SU-DHL-6 (cell line): ENCODE measurements around the gene MORC2.

Experiments used
- H2AFZ ChIP-seq: fragments of 200-600 bp; sonication (generic); 2 replicates; pipeline ENCODE4 v1.6.1; 2014; ENCODE audit warnings: low read depth, mild to moderate bottlenecking, moderate library complexity, mixed read lengths, antibody characterized with exemption, low read length; ENCODE audit not compliant: severe bottlenecking
- H3F3A ChIP-seq: fragments of 200-600 bp; shearing (Covaris generic); 2 replicates; pipeline ENCODE4 v1.6.0; 2016; ENCODE audit warnings: antibody characterized with exemption, mild to moderate bottlenecking; ENCODE audit not compliant: insufficient read depth
- H3K27ac ChIP-seq: fragments of 200-600 bp; sonication (generic); 2 replicates; pipeline ENCODE4 v1.5.1; 2016; ENCODE audit warnings: low read depth, mild to moderate bottlenecking, low read length, moderate library complexity, mixed read lengths
- H3K27me3 ChIP-seq: fragments of 200-600 bp; sonication (generic), shearing (Covaris generic); 2 replicates; pipeline ENCODE4 v1.6.0; 2014; ENCODE audit warnings: mild to moderate bottlenecking, low read length
- H3K36me3 ChIP-seq: fragments of 200-600 bp; sonication (generic); 2 replicates; pipeline ENCODE4 v1.6.1; 2014; ENCODE audit warnings: mild to moderate bottlenecking, low read length, mixed read lengths
- H3K4me2 ChIP-seq: fragments of 300-600, 200-600 bp; shearing (Covaris generic), sonication (generic); 2 replicates; pipeline ENCODE4 v1.6.0; 2014; ENCODE audit warnings: low read length, low read depth, mild to moderate bottlenecking; ENCODE audit not compliant: poor library complexity, severe bottlenecking
- H3K4me3 ChIP-seq: fragments of 200-600 bp; sonication (generic); 2 replicates; pipeline ENCODE4 v1.5.1; 2014; ENCODE audit warnings: antibody characterized with exemption, low read length, mild to moderate bottlenecking, mixed read lengths; ENCODE audit not compliant: insufficient read depth, poor library complexity, severe bottlenecking
- H3K79me2 ChIP-seq: fragments of 200-600 bp; sonication (generic); 2 replicates; pipeline ENCODE4 v1.6.1; 2014; ENCODE audit warnings: mild to moderate bottlenecking, low read length, moderate library complexity; ENCODE audit not compliant: insufficient read depth
- H3K9ac ChIP-seq: fragments of 200-600 bp; sonication (generic); 2 replicates; pipeline ENCODE4 v1.7.0; 2014; ENCODE audit warnings: mild to moderate bottlenecking, low read length
- H3K9me2 ChIP-seq: fragments of 200-600 bp; sonication (generic); replicated peaks from 2 replicates; pipeline ENCODE4 v1.6.1; 2014; ENCODE audit warnings: low read length; ENCODE audit not compliant: insufficient read depth
- H3K9me3 ChIP-seq: fragments of 200-600 bp; sonication (generic); 2 replicates; pipeline ENCODE4 v1.6.1; 2014; ENCODE audit warnings: low read length, mixed read lengths; ENCODE audit not compliant: insufficient read depth
- H4K20me1 ChIP-seq: fragments of 200-600 bp; sonication (generic); 2 replicates; pipeline ENCODE4 v1.6.1; 2014; ENCODE audit warnings: low read depth, mild to moderate bottlenecking, antibody characterized with exemption, low read length, moderate library complexity, mixed read lengths
- EZH2phosphoT487 ChIP-seq: fragments of 200-600 bp; sonication (generic), shearing (Covaris generic); conservative IDR thresholded peaks from 2 replicates; pipeline ENCODE4 v1.6.1; 2018; ENCODE audit warnings: mild to moderate bottlenecking, antibody characterized with exemption, low read length, moderate library complexity, mixed read lengths
- TF ChIP-seq, protein P1 (sequence below): fragments of 200-600 bp; sonication (generic); IDR thresholded peaks from one replicate; pipeline ENCODE4 v1.5.1; 2017; ENCODE audit warnings: antibody characterized with exemption, mild to moderate bottlenecking, low read length, moderate library complexity; ENCODE audit not compliant: insufficient read depth, poor library complexity, severe bottlenecking

MORC2 gene

DNA sequence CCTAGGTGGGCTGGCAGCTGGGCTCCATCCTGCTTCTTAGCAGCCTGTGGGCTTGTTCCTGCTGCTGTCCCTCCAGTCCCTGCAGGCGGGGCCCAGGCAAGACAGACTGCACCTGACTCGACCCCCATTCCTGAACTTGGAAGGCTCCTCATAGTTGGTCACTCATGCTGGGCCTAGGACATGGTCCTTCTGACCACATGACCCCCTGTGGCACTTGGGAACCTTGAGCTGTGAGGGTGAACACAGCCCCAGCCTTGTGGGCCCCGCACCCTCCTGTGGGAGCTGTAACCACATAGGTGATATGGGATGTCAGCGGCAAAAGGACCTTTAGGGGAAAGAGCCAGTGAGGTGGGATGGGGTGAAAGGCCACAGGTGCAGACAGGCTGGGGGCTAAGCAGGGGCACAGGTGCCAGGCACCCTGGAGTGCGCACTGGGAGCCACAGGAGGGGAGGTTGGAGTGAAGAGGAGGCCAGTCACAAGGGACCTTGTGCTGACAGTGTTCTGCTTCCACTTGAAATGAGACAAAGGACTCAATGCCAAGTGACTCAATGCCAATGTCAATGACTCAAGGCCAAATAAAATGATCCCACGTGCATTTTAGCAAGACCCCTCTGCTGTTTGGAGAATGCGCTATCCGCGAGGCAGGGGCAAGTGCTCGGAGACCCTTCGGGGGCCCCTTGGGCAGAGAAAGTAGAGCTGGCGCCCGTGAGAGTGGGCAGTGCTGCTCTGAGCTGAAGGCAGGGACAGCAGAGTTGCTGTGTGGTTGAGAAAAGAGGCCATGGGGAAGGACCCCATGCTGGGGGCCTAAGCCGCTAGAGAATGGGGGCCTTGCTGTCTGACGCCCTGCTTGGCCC lies 90.7 kb downstream of the MORC2 start:
- no peaks in the 10 kb centered on the region for H4K20me1 ChIP-seq
- no peak overlapping the region for H3K4me2 ChIP-seq
- H3K27me3 ChIP-seq = no peaks in the 10 kb centered on the region
- no peaks in the 10 kb centered on the region for H3K9me2 ChIP-seq
- H2AFZ ChIP-seq = no peak overlapping the region
- TF ChIP-seq, protein P1, sequence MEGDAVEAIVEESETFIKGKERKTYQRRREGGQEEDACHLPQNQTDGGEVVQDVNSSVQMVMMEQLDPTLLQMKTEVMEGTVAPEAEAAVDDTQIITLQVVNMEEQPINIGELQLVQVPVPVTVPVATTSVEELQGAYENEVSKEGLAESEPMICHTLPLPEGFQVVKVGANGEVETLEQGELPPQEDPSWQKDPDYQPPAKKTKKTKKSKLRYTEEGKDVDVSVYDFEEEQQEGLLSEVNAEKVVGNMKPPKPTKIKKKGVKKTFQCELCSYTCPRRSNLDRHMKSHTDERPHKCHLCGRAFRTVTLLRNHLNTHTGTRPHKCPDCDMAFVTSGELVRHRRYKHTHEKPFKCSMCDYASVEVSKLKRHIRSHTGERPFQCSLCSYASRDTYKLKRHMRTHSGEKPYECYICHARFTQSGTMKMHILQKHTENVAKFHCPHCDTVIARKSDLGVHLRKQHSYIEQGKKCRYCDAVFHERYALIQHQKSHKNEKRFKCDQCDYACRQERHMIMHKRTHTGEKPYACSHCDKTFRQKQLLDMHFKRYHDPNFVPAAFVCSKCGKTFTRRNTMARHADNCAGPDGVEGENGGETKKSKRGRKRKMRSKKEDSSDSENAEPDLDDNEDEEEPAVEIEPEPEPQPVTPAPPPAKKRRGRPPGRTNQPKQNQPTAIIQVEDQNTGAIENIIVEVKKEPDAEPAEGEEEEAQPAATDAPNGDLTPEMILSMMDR = no peak
- no peak for TF ChIP-seq EZH2phosphoT487
- no peaks in the 10 kb centered on the region for H3F3A ChIP-seq
- no peaks in the 10 kb centered on the region for H3K36me3 ChIP-seq
- H3K79me2 ChIP-seq = no peaks in the 10 kb centered on the region
- H3K9me3 ChIP-seq = no peaks in the 10 kb centered on the region
- no peak overlapping the region for H3K9ac ChIP-seq
- no peak overlapping the region for H3K27ac ChIP-seq
- H3K4me3 ChIP-seq = no peak overlapping the region

DNA sequence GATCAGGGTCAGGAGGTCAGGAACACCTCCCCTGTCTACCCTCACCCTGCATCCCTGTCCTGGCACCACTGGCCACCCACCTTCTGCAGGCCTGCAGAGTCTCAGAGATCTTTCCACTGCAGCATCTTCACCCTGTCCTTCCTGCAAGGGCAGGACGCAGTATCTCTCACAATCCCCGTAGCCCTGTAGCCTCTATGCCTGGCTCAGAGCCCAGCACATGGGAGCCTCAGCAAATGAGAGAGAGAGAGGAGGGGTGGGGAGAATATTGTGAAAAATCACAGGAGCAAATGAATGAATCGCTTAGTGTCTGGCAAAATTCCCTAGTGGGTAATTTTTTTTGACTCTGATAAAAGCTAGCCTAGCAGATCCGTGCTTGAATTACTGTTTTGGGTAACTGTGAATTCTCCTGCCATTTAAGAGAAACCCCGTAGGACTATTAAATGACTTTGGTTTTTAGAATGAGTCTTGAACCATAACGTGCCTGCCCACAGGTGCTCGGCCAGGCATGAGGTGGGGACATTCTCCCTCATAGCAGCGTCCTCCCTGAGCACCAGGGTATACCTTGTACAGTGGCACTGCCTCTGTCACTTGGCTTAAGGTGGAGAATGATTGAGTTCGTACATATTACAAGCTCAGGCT lies 91.5 kb downstream of the MORC2 start:
- H4K20me1 ChIP-seq = no peaks in the 10 kb centered on the region
- H3K9me3 ChIP-seq = no peaks in the 10 kb centered on the region
- H3K27ac ChIP-seq = no peak overlapping the region
- no peak for TF ChIP-seq EZH2phosphoT487
- TF ChIP-seq, protein P1 = no peak
- H3K9me2 ChIP-seq = no peaks in the 10 kb centered on the region
- no peaks in the 10 kb centered on the region for H3K27me3 ChIP-seq
- no peaks in the 10 kb centered on the region for H3K79me2 ChIP-seq
- H2AFZ ChIP-seq = no peak overlapping the region
- no peak overlapping the region for H3K4me2 ChIP-seq
- no peak overlapping the region for H3K9ac ChIP-seq
- H3F3A ChIP-seq = no peaks in the 10 kb centered on the region
- H3K4me3 ChIP-seq = no peak overlapping the region
- no peaks in the 10 kb centered on the region for H3K36me3 ChIP-seq

DNA sequence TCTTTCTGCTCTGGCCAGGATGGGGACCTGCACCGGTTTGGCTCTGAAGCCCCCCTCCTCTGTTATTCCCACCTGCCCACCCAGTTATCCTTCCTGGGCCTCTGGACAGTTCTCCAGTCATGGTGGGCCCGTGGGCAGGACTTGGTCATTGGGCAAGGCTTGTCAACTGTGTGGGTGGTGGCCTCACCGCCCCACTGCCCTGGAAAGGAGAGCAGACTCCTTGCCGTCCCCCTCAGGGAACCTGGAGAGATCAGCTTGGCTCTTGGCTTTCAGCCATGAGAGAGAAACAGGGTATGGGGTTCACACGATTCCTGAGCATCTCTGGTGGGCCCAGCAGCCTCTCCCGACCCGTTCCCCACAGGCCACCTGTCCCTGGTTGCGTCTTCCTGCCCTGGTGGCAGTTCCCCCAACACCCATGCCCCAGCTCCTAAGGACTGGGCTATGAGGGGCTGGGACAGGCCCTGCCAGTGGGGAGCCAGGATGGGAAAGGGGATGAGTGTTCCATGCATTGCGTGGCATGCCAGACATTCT lies 92.3 kb downstream of the MORC2 start:
- H4K20me1 ChIP-seq = no peaks in the 10 kb centered on the region
- H3K9me2 ChIP-seq = no peaks in the 10 kb centered on the region
- H3K9me3 ChIP-seq = no peaks in the 10 kb centered on the region
- no peak overlapping the region for H3K4me3 ChIP-seq
- H3K36me3 ChIP-seq = no peaks in the 10 kb centered on the region
- no peak overlapping the region for H2AFZ ChIP-seq
- no peaks in the 10 kb centered on the region for H3F3A ChIP-seq
- no peaks in the 10 kb centered on the region for H3K79me2 ChIP-seq
- no peak overlapping the region for H3K27ac ChIP-seq
- no peak overlapping the region for H3K9ac ChIP-seq
- TF ChIP-seq, protein P1 = no peak
- TF ChIP-seq EZH2phosphoT487 = no peak
- no peak overlapping the region for H3K4me2 ChIP-seq
- H3K27me3 ChIP-seq = no peaks in the 10 kb centered on the region
